H1 (cell line): ENCODE results near the gene RBM45. TPM values are rescaled to one million over a fixed set of nuclear protein-coding genes. Genes with fewer than 3 reads are reported as not detected.

Experiments
- CHD7 ChIP-seq: fragments of 300-600 bp; sonication (generic); IDR thresholded peaks from 2 replicates; pipeline ENCODE4 v1.7.1; 2012; ENCODE audit warnings: low read length, moderate library complexity, mild to moderate bottlenecking, inconsistent platforms; ENCODE audit not compliant: insufficient replicate concordance
- CREB1 ChIP-seq: IDR thresholded peaks from 2 replicates; pipeline ENCODE4 v1.6.1; 2012; ENCODE audit warnings: inconsistent platforms
- CTBP2 ChIP-seq: IDR thresholded peaks from 2 replicates; pipeline ENCODE4 v1.7.0; 2011; ENCODE audit warnings: borderline replicate concordance, mild to moderate bottlenecking, moderate library complexity, mixed read lengths, low read length; ENCODE audit not compliant: insufficient read depth, insufficient read length
- EP300 ChIP-seq, 2 experiments: IDR thresholded peaks; 1 replicate in 1 of 2; 2 replicates in 1 of 2; pipeline ENCODE4 v1.6.1; 2011 to 2012; ENCODE audit warnings: low read depth in 2 of 2, low read length in 2 of 2, mild to moderate bottlenecking in 2 of 2, borderline replicate concordance in 1 of 2, inconsistent platforms in 1 of 2, moderate library complexity in 1 of 2
- HDAC2 ChIP-seq, 2 experiments: fragments of 300-600 bp in 1 of 2; sonication (generic) in 1 of 2; IDR thresholded peaks; 2 replicates each; pipeline ENCODE4 v1.6.1; 2011 to 2012; ENCODE audit warnings: low read depth in 2 of 2, low read length in 2 of 2, mild to moderate bottlenecking in 2 of 2, moderate library complexity in 2 of 2, borderline replicate concordance in 1 of 2, inconsistent platforms in 1 of 2
- SP4 ChIP-seq: IDR thresholded peaks from 2 replicates; pipeline ENCODE4 v1.6.1; 2012; ENCODE audit warnings: low read length, inconsistent platforms
- SUZ12 ChIP-seq: fragments of 200-600 bp; sonication (generic); IDR thresholded peaks from 2 replicates; pipeline ENCODE4 v1.6.1; 2012; ENCODE audit warnings: mild to moderate bottlenecking, inconsistent platforms, low read length, moderate library complexity, mixed read lengths
- TCF12 ChIP-seq: IDR thresholded peaks from 2 replicates; pipeline ENCODE4 v1.6.1; 2011; ENCODE audit warnings: low read depth, mild to moderate bottlenecking, low read length
- polyA plus RNA-seq, 7 experiments: library from polyadenylated mRNA; depleted of rRNA in 3 of 7; stranded (reverse) in 5 of 7; unstranded in 2 of 7; fragments of >200 nt in 5 of 7; fragments of 200-250 nt in 2 of 7; gene quantifications; 1 replicate in 5 of 7; 2 replicates in 1 of 7; 4 replicates in 1 of 7; pipeline versions ENCODE4 v1.2.1 to v1.2.3, GENCODE V29; 2011 to 2013; ENCODE audit warnings: missing spikeins in 2 of 7, mixed read lengths in 2 of 7
- total RNA-seq: library from RNA; stranded (reverse); fragmentation: NEBNext Ultra II Directional; extraction: Animal tissue kit (Norgen Biotek cat#: 25700); gene quantifications from 2 replicates; pipeline ENCODE4 v1.2.1, GENCODE V29; 2021

RBM45 gene
- total and polyA plus RNA-seq, 2 of the 8 experiments (the other 6 are each of a cell fraction or from before 2014, with no cell fraction given), result 4.7 to 10.4 TPM

- TF ChIP-seq CHD7 (no peak), EP300 (IDR thresholded peaks at IDR 0.05; ENCODE audit: borderline replicate concordance in 1 of 2, low read depth in 2 of 2, low read length in 2 of 2) (no peak), SP4 (0 out of 2 replicates have a peak, but pooled peaks have one; percentile 50), SUZ12 (0 out of 2 replicates have a peak, but pooled peaks have one; percentile 27), TCF12 (0 out of 2 replicates have a peak, but pooled peaks have one; percentile 31), HDAC2 (IDR thresholded peaks at IDR 0.05; ENCODE audit: borderline replicate concordance in 1 of 2, low read depth in 2 of 2, low read length in 2 of 2) (peak in 1 of 2 experiments; percentile 34; a peak in 2 of 4 replicates), CREB1 (peak; percentile 56), CTBP2 (peak; percentile 65)
Measured at GRCh38 chr2:178072383-178073301, 39.6 kb upstream of the RBM45 start, which contains the start of gene PDE11A (continued).
